Astrocyte (in vitro differentiated cells and primary cell): ENCODE data around the gene KIF26B. TPM values are rescaled to one million over a fixed set of nuclear protein-coding genes. Genes with fewer than 3 reads are reported as not detected.

Source experiments
- DNase-seq: peaks from one replicate; pipeline ENCODE4 v3.0.0-alpha.2; 2010; ENCODE audit warnings: low read depth
- FAIRE-seq: peaks from 2 replicates; lab custom pipeline; 2011; peaks lifted over from hg19 to GRCh38; lab: Jason Lieb, UNC
- H2AFZ ChIP-seq: 2 replicates; pipeline ENCODE4 v1.6.0; 2012; ENCODE audit warnings: low read depth, low read length, inconsistent platforms
- H3K27ac ChIP-seq: 2 replicates; pipeline ENCODE4 v1.5.1; 2011; ENCODE audit warnings: low read depth, low read length, inconsistent platforms
- H3K27me3 ChIP-seq: 2 replicates; pipeline ENCODE4 v1.6.0; 2011; ENCODE audit warnings: low read length, inconsistent platforms; ENCODE audit not compliant: insufficient read depth
- H3K36me3 ChIP-seq: 2 replicates; pipeline ENCODE4 v1.5.1; 2011; ENCODE audit warnings: low read length, inconsistent platforms; ENCODE audit not compliant: insufficient read depth
- H3K4me1 ChIP-seq: 2 replicates; pipeline ENCODE4 v1.5.1; 2011; ENCODE audit warnings: low read length, inconsistent platforms; ENCODE audit not compliant: insufficient read depth
- H3K4me2 ChIP-seq: 2 replicates; pipeline ENCODE4 v1.6.0; 2012; ENCODE audit warnings: low read length, inconsistent platforms
- H3K4me3 ChIP-seq: 2 replicates; pipeline ENCODE4 v1.5.1; 2011; ENCODE audit warnings: low read depth, mild to moderate bottlenecking, low read length, inconsistent platforms; ENCODE audit not compliant: insufficient read depth
- H3K79me2 ChIP-seq: 2 replicates; pipeline ENCODE4 v1.6.0; 2012; ENCODE audit warnings: mild to moderate bottlenecking, low read length, inconsistent platforms; ENCODE audit not compliant: insufficient read depth
- H3K9ac ChIP-seq: 2 replicates; pipeline ENCODE4 v1.6.0; 2012; ENCODE audit warnings: mild to moderate bottlenecking, low read length, inconsistent platforms
- H3K9me3 ChIP-seq: 2 replicates; pipeline ENCODE4 v1.5.1; 2012; ENCODE audit warnings: low read depth, mild to moderate bottlenecking, low read length, inconsistent platforms; ENCODE audit not compliant: insufficient read depth
- H4K20me1 ChIP-seq: 2 replicates; pipeline ENCODE4 v1.6.0; 2012; ENCODE audit warnings: low read length, inconsistent platforms; ENCODE audit not compliant: insufficient read depth
- H3K27ac Mint-ChIP-seq: one replicate; pipeline ENCODE4 v1.8.0; 2021; ENCODE audit warnings: mild to moderate bottlenecking, mixed read lengths; ENCODE audit not compliant: unreplicated experiment
- H3K27me3 Mint-ChIP-seq: one replicate; pipeline ENCODE4 v1.8.0; 2021; ENCODE audit warnings: low read depth, mixed read lengths; ENCODE audit not compliant: unreplicated experiment
- H3K36me3 Mint-ChIP-seq: one replicate; pipeline ENCODE4 v1.8.0; 2021; ENCODE audit warnings: low read depth, mixed read lengths; ENCODE audit not compliant: unreplicated experiment
- H3K4me1 Mint-ChIP-seq: one replicate; pipeline ENCODE4 v1.8.0; 2021; ENCODE audit warnings: low read depth, mixed read lengths; ENCODE audit not compliant: unreplicated experiment
- H3K4me3 Mint-ChIP-seq: one replicate; pipeline ENCODE4 v1.8.0; 2021; ENCODE audit warnings: mild to moderate bottlenecking, moderate library complexity, mixed read lengths; ENCODE audit not compliant: unreplicated experiment
- H3K9me3 Mint-ChIP-seq: one replicate; pipeline ENCODE4 v1.8.0; 2021; ENCODE audit warnings: mild to moderate bottlenecking, mixed read lengths; ENCODE audit not compliant: unreplicated experiment
- EZH2 ChIP-seq: IDR thresholded peaks from 2 replicates; pipeline ENCODE4 v1.6.1; 2012; ENCODE audit warnings: mild to moderate bottlenecking, low read length, inconsistent platforms; ENCODE audit not compliant: insufficient read depth
- total RNA-seq: library from RNA; stranded (reverse); gene quantifications from 2 replicates; pipeline ENCODE4 v1.2.1, GENCODE V29; 2021
- TF ChIP-seq, protein P1 (sequence below): IDR thresholded peaks from 2 replicates; pipeline ENCODE4 v1.5.1; 2011; ENCODE audit warnings: low read depth, mild to moderate bottlenecking, inconsistent platforms, low read length, moderate library complexity; ENCODE audit not compliant: insufficient read depth

The KIF26B gene
- total RNA-seq, 1 donor from 2014 or later = 6.8 TPM

DNA sequence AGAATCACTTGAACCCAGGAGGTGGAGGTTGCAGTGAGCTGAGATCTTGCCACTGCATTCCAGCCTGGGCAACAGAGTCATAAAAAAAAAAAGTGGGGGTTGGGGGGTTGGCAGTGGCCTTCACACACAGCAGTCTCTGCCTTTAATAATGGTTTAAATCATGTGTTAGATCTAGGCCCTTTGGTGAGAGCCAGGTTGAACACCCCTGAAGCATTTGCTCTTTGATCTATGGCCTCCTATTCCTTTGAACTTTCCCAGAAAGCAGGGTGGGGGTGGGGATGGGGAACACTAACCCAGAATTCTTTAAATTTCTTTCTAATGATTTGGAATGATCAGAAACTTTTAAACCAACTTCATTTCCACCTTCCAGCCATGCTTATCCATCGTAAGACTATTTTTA, 313.0 kb downstream of the KIF26B start:
- no peak for FAIRE-seq
- Histone ChIP-seq H3K4me1 (no peaks in the 10 kb centered on the region), H2AFZ (no peak overlapping the region), H3K4me3 (no peak overlapping the region), H4K20me1 (peaks cover 5% of the 10 kb centered on the region), H3K27me3 (no peaks in the 10 kb centered on the region), H3K36me3 (no peaks in the 10 kb centered on the region), H3K9me3 (peaks cover 5% of the 10 kb centered on the region), H3K9ac (no peak overlapping the region), H3K4me2 (no peak overlapping the region), H3K79me2 (no peaks in the 10 kb centered on the region), H3K27ac (no peak overlapping the region)
- TF ChIP-seq EZH2 = no peak
- TF ChIP-seq, protein P1, sequence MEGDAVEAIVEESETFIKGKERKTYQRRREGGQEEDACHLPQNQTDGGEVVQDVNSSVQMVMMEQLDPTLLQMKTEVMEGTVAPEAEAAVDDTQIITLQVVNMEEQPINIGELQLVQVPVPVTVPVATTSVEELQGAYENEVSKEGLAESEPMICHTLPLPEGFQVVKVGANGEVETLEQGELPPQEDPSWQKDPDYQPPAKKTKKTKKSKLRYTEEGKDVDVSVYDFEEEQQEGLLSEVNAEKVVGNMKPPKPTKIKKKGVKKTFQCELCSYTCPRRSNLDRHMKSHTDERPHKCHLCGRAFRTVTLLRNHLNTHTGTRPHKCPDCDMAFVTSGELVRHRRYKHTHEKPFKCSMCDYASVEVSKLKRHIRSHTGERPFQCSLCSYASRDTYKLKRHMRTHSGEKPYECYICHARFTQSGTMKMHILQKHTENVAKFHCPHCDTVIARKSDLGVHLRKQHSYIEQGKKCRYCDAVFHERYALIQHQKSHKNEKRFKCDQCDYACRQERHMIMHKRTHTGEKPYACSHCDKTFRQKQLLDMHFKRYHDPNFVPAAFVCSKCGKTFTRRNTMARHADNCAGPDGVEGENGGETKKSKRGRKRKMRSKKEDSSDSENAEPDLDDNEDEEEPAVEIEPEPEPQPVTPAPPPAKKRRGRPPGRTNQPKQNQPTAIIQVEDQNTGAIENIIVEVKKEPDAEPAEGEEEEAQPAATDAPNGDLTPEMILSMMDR = no peak
- Mint-ChIP-seq H3K27ac (no peak overlapping the region), H3K4me3 (no peak overlapping the region), H3K9me3 (peaks cover 4% of the 10 kb centered on the region), H3K27me3 (peaks cover 6% of the 10 kb centered on the region), H3K4me1 (peaks cover 3% of the 10 kb centered on the region), H3K36me3 (peaks cover 12% of the 10 kb centered on the region)
- no peak for DNase-seq

DNA sequence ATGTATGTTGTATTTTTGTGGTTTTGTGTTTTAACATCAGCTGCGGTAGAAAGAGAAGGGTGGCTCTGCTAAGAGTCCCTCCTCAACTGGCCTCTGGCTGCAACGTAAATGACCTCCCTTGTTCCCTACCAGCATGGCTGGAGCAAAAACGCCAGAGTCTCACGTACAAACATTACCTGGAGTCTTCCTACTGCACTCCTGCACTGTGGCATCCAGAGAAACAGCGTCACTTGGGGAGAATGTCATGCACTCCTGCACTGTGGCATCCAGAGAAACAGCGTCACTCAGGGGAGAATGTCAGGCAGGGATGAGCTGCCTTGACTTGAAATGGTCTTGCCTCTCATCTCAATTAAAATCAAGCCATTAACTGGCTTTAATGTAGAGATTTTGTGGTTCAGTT, 314.2 kb downstream of the KIF26B start:
- Mint-ChIP-seq H3K27me3 (peaks cover 4% of the 10 kb centered on the region), H3K9me3 (peaks cover 4% of the 10 kb centered on the region), H3K27ac (no peak overlapping the region), H3K4me3 (no peak overlapping the region), H3K4me1 (peaks cover 3% of the 10 kb centered on the region), H3K36me3 (peaks cover 5% of the 10 kb centered on the region)
- TF ChIP-seq EZH2 = no peak
- TF ChIP-seq, protein P1 = no peak
- H3K27me3 ChIP-seq = no peaks in the 10 kb centered on the region
- FAIRE-seq = no peak
- H3K4me1 ChIP-seq = no peaks in the 10 kb centered on the region
- peaks cover 5% of the 10 kb centered on the region for H4K20me1 ChIP-seq
- no peak overlapping the region for H3K4me3 ChIP-seq
- H3K9me3 ChIP-seq = peaks cover 4% of the 10 kb centered on the region
- H3K9ac ChIP-seq = no peak overlapping the region
- no peaks in the 10 kb centered on the region for H3K36me3 ChIP-seq
- no peak overlapping the region for H3K4me2 ChIP-seq
- no peak for DNase-seq
- H2AFZ ChIP-seq = no peak overlapping the region
- H3K27ac ChIP-seq = no peak overlapping the region
- no peaks in the 10 kb centered on the region for H3K79me2 ChIP-seq

DNA sequence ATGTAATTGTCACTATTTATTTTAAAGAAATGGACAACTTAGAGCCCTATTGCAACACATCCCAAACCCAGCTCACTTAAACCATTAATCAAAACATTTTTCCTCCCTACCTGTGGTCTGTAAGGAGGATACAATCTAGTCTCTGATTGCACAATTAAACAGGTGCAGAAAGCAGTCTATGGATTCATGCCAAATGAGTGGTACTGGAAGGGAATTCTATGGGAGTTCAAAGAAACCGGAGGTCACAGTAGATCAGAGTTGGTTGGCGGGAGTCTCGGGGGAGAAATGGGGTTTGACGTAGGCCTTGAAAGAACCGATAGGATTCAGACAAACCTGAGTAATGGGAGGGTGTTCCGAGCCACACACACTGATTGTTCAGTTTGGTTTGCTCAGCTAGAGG, 314.9 kb downstream of the KIF26B start:
- Histone ChIP-seq H3K79me2 (no peaks in the 10 kb centered on the region), H3K4me3 (no peak overlapping the region), H4K20me1 (no peaks in the 10 kb centered on the region), H3K9me3 (no peaks in the 10 kb centered on the region), H3K27me3 (no peaks in the 10 kb centered on the region), H3K27ac (no peak overlapping the region), H3K9ac (no peak overlapping the region), H3K36me3 (no peaks in the 10 kb centered on the region), H3K4me2 (no peak overlapping the region), H2AFZ (no peak overlapping the region), H3K4me1 (no peaks in the 10 kb centered on the region)
- peaks cover 4% of the 10 kb centered on the region for H3K9me3 Mint-ChIP-seq
- H3K27me3 Mint-ChIP-seq = peaks cover 2% of the 10 kb centered on the region
- no peak overlapping the region for H3K4me3 Mint-ChIP-seq
- FAIRE-seq = no peak
- TF ChIP-seq, protein P1 = no peak
- TF ChIP-seq EZH2 = no peak
- peaks cover 4% of the 10 kb centered on the region for H3K4me1 Mint-ChIP-seq
- DNase-seq = no peak
- no peak overlapping the region for H3K27ac Mint-ChIP-seq
- H3K36me3 Mint-ChIP-seq = peaks cover 3% of the 10 kb centered on the region
